Measurements from ENCODE around the gene CDC42BPB.

- TF ChIP-seq EZH2phosphoT487 (IDR thresholded peaks at IDR 0.05; ENCODE audit: insufficient read depth, low read depth) (no peak), EZH2 (IDR thresholded peaks at IDR 0.05; ENCODE audit: insufficient read depth, poor library complexity, severe bottlenecking) (no peak)
Measured at GRCh38 chr14:102902086-102902485, 155.3 kb downstream of the CDC42BPB start.

Data from GM23248 (cell line).